ENCODE data around the gene DYNLT1. TPM values are rescaled to one million over a fixed set of nuclear protein-coding genes. Genes with fewer than 3 reads are reported as not detected.

The DYNLT1 gene
- total and polyA plus RNA-seq, 10 of the 15 experiments (the other 5 are each of a cell fraction or from before 2014, with no cell fraction given): 33.6 to 298 (median 89.2) TPM

- TF ChIP-seq ZNF687 (IDR thresholded peaks at IDR 0.05) (no peak), GABPA (IDR thresholded peaks at IDR 0.05; ENCODE audit: low read depth) (no peak), EZH2 (IDR thresholded peaks at IDR 0.05; ENCODE audit: borderline replicate concordance, control insufficient read depth, low read depth, low read length) (no peak), ATF7 (IDR thresholded peaks at IDR 0.05; ENCODE audit: low read depth) (peak; percentile 37), BCLAF1 (IDR thresholded peaks at IDR 0.05) (no peak), NBN (IDR thresholded peaks at IDR 0.05) (no peak), BACH1 (IDR thresholded peaks at IDR 0.05; ENCODE audit: borderline replicate concordance) (no peak), RAD51 (IDR thresholded peaks at IDR 0.05) (0 out of 2 replicates have a peak, but pooled peaks have one; percentile 31), ZNF24 (IDR thresholded peaks at IDR 0.05) (no peak), SREBF2 (IDR thresholded peaks at IDR 0.05; ENCODE audit: low read length) (no peak), HDGF (IDR thresholded peaks at IDR 0.05) (no peak), NRF1 (conservative IDR thresholded peaks at IDR 0.05; ENCODE audit: low read depth, low read length) (no peak), IKZF2 (IDR thresholded peaks at IDR 0.05) (peak; percentile 28 to 57; a peak in 3 of 4 replicates), NR2C1 (IDR thresholded peaks at IDR 0.05) (no peak), ZNF384 (IDR thresholded peaks at IDR 0.05; ENCODE audit: borderline replicate concordance, low read depth, low read length) (no peak), TAF1 (IDR thresholded peaks at IDR 0.05; ENCODE audit: borderline replicate concordance, low read depth, low read length) (no peak), NFYA (IDR thresholded peaks at IDR 0.05; ENCODE audit: borderline replicate concordance, low read depth, low read length) (no peak), E2F8 (IDR thresholded peaks at IDR 0.05; ENCODE audit: low read depth, partially characterized antibody) (no peak)
- TF ChIP-seq, protein P1, sequence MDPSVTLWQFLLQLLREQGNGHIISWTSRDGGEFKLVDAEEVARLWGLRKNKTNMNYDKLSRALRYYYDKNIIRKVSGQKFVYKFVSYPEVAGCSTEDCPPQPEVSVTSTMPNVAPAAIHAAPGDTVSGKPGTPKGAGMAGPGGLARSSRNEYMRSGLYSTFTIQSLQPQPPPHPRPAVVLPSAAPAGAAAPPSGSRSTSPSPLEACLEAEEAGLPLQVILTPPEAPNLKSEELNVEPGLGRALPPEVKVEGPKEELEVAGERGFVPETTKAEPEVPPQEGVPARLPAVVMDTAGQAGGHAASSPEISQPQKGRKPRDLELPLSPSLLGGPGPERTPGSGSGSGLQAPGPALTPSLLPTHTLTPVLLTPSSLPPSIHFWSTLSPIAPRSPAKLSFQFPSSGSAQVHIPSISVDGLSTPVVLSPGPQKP (IDR thresholded peaks at IDR 0.05; ENCODE audit: low read depth, low read length): no peak
Measured at GRCh38 chr6:158645064-158646022, 800 bp upstream of the DYNLT1 start (continued).

All from GM12878 (cell line).